Spleen (tissue), 7 donors: ENCODE measurements around the gene RNF121.
A peak's percentile ranks its signal among the peaks of the same experiment; 100 is the strongest.

Experiments
- CTCF ChIP-seq, 11 experiments: fragments of 200-600 bp in 7 of 11; fragments of 450-650 bp in 4 of 11; sonication (generic) in 4 of 11; IDR thresholded peaks in 8 of 11; conservative IDR thresholded peaks in 3 of 11; 1 replicate in 7 of 11; 2 replicates in 4 of 11; pipeline versions ENCODE4 v1.4.0 to v1.8.0; 2016 to 2021; ENCODE audit warnings: antibody characterized with exemption in 11 of 11, inconsistent platforms in 4 of 11, mild to moderate bottlenecking in 1 of 11
- POLR2A ChIP-seq, 3 donors: fragments of 450-650 bp; IDR thresholded peaks; one replicate each; pipeline ENCODE4 v1.5.1; 2017; ENCODE audit warnings: antibody characterized with exemption in 3 of 3, mild to moderate bottlenecking in 1 of 3
- POLR2AphosphoS5 ChIP-seq, 3 donors: sonication (generic); formaldehyde crosslinking; IDR thresholded peaks; one replicate each; pipeline ENCODE4 v1.5.1; 2017; ENCODE audit warnings: antibody characterized with exemption in 3 of 3
- donor health status: DM: no; HTN: no; CAD: no; lungs with moderate emphysema.
- donor health status: DM: no; HTN: no; CAD: no.
- donor health status: DM: no; HTN: no; CAD: no.

GRCh38 chr11:72007089-72007476 is 78.2 kb downstream of the RNF121 start:
- TF ChIP-seq CTCF (IDR thresholded peaks at IDR 0.05 in 8 of 11, conservative IDR thresholded peaks at IDR 0.05 in 3 of 11) (no peak), POLR2AphosphoS5 (IDR thresholded peaks at IDR 0.05) (peak in 2 of 3 donors; percentile 51 to 74), POLR2A (IDR thresholded peaks at IDR 0.05) (no peak)
